ENCODE results near the gene ENDOD1. TPM values are rescaled to one million over a fixed set of nuclear protein-coding genes. Genes with fewer than 3 reads are reported as not detected.

ENDOD1 gene
- total and polyA plus RNA-seq, 2 experiments from 2014 or later = 0.76 to 4.0 TPM

GRCh38 chr11:95070471-95070870 lies 19.2 kb upstream of the ENDOD1 start:
- H3K36me3 ChIP-seq (ENCODE audit: insufficient read depth) = no peaks in the 10 kb centered on the region
- no peaks in the 10 kb centered on the region for H3K27me3 ChIP-seq (ENCODE audit: insufficient read depth)
- H3K9me2 ChIP-seq (ENCODE audit: insufficient read depth) = 0 out of 2 replicates have a peak, but pooled peaks cover 3% of the 10 kb centered on the region
- H3K4me1 ChIP-seq (ENCODE audit: insufficient read depth) = peaks cover 10% of the 10 kb centered on the region
- H4K20me1 ChIP-seq (replicated peaks; ENCODE audit: insufficient read depth) = no peaks in the 10 kb centered on the region
- DNase-seq (ENCODE audit: low spot score) = no peak
- H3K36me3 Mint-ChIP-seq (ENCODE audit: low read depth) = peaks cover 9% of the 10 kb centered on the region; the same call in 1 of the 3 replicates
- ATAC-seq = no peak
- H3K79me2 ChIP-seq (replicated peaks; ENCODE audit: insufficient read depth) = peaks cover 8% of the 10 kb centered on the region; the same call in 1 of the 2 replicates
- peaks cover 6% of the 10 kb centered on the region for H3F3A ChIP-seq (replicated peaks; ENCODE audit: low read depth)
- H3K4me3 ChIP-seq = no peak overlapping the region
- H3K9me3 Mint-ChIP-seq = no peaks in the 10 kb centered on the region; the same call in 2 of the 3 replicates
- H3K27ac ChIP-seq (ENCODE audit: low read depth) = no peak overlapping the region
- peaks cover 13% of the 10 kb centered on the region for H3K4me1 Mint-ChIP-seq
- peaks cover 13% of the 10 kb centered on the region for H3K27me3 Mint-ChIP-seq (ENCODE audit: insufficient read depth, low read depth, poor library complexity)
- H3K4me3 Mint-ChIP-seq = no peak overlapping the region
- H3K27ac Mint-ChIP-seq = no peak overlapping the region
- no peak for TF ChIP-seq EZH2 (IDR thresholded peaks at IDR 0.05; ENCODE audit: low read depth, unreplicated experiment)
- TF ChIP-seq EZH2phosphoT487 (IDR thresholded peaks at IDR 0.05; ENCODE audit: unreplicated experiment) = no peak
- TF ChIP-seq POLR2AphosphoS5 (IDR thresholded peaks at IDR 0.05; ENCODE audit: low read depth) = no peak
- TF ChIP-seq ZNF462 (CRISPR knock-in tag; IDR thresholded peaks at IDR 0.05) = no peak
- TF ChIP-seq ZNF114 (CRISPR knock-in tag; IDR thresholded peaks at IDR 0.05) = no peak
- no peak overlapping the region for H3K4me2 ChIP-seq
- no peak overlapping the region for H2AFZ ChIP-seq

GRCh38 chr11:95072948-95073347 lies 16.7 kb upstream of the ENDOD1 start:
- ATAC-seq = no peak
- Mint-ChIP-seq H3K27ac (no peak overlapping the region), H3K27me3 (ENCODE audit: insufficient read depth, low read depth, poor library complexity) (peaks cover 6% of the 10 kb centered on the region), H3K36me3 (ENCODE audit: low read depth) (peaks cover 9% of the 10 kb centered on the region; the same call in 1 of the 3 replicates), H3K4me1 (peaks cover 12% of the 10 kb centered on the region), H3K4me3 (no peak overlapping the region), H3K9me3 (no peaks in the 10 kb centered on the region; the same call in 2 of the 3 replicates)
- no peaks in the 10 kb centered on the region for H4K20me1 ChIP-seq (replicated peaks; ENCODE audit: insufficient read depth)
- peaks cover 8% of the 10 kb centered on the region; the same call in 1 of the 2 replicates for H3K79me2 ChIP-seq (replicated peaks; ENCODE audit: insufficient read depth)
- no peaks in the 10 kb centered on the region for H3K36me3 ChIP-seq (ENCODE audit: insufficient read depth)
- H3K27ac ChIP-seq (ENCODE audit: low read depth) = no peak overlapping the region
- no peak for DNase-seq (ENCODE audit: low spot score)
- no peak overlapping the region for H3K4me3 ChIP-seq
- TF ChIP-seq REST (IDR thresholded peaks at IDR 0.05; ENCODE audit: unreplicated experiment) (no peak), POLR2AphosphoS5 (IDR thresholded peaks at IDR 0.05; ENCODE audit: low read depth) (no peak)
- 0 out of 2 replicates have a peak, but pooled peaks cover 4% of the 10 kb centered on the region for H3K4me1 ChIP-seq (ENCODE audit: insufficient read depth)
- H3K27me3 ChIP-seq (ENCODE audit: insufficient read depth) = no peaks in the 10 kb centered on the region
- H3K9me2 ChIP-seq (ENCODE audit: insufficient read depth) = 0 out of 2 replicates have a peak, but pooled peaks cover 3% of the 10 kb centered on the region
- peaks cover 2% of the 10 kb centered on the region for H3F3A ChIP-seq (replicated peaks; ENCODE audit: low read depth)
- H2AFZ ChIP-seq = no peak overlapping the region
- H3K4me2 ChIP-seq = no peak overlapping the region
